Activated naive CD8-positive, alpha-beta T cell treated with anti-CD3 and anti-CD28 coated beads, Interleukin-2, amount 50 U/mL, for 16 hours (primary cell): ENCODE results near the gene CPTP.

Source experiments
- DNase-seq: peaks from one replicate; pipeline ENCODE4 v3.0.0-alpha.2; 2020; ENCODE audit warnings: low read depth, low spot score

Gene CPTP

DNA sequence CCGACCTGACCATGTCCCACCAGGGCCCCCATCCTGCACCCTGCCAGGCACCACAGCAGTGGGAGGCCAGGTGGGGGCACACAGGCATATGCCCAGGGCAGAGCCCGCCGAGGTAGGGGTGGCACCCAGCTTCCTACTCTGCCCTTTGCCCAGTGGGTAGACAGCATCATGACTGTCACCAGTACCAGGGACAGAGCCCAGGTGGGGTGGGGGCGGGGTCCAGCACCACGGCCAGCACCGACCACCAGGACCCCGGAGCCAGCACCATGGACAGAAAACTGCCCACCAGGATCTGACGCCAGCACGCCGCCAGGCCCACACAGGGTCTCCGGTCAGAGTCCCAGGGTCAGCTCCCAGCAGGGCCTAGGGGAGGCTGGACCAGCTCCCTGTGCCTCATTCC lies 10.2 kb downstream of the CPTP start:
- DNase-seq: no peak

DNA sequence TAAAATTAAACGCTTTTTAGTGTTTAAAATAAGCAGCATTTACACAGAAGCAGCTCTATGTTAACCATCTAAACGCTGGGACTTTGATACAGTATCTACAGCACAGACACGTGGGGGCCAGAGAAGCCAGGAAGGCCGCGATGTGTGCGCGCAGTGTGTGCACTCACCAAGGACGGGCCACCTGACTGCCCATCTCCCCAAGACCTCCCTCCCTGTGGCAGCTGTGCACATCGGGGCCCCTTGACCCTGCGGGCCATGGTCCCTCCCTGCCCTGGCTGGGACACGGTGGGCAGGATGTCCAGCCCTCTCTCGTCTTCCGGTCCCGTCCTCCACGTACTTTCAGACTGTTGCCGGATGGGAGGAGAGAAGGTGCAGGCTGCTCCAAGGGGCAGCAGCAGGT lies 10.7 kb downstream of the CPTP start:
- DNase-seq: no peak

DNA sequence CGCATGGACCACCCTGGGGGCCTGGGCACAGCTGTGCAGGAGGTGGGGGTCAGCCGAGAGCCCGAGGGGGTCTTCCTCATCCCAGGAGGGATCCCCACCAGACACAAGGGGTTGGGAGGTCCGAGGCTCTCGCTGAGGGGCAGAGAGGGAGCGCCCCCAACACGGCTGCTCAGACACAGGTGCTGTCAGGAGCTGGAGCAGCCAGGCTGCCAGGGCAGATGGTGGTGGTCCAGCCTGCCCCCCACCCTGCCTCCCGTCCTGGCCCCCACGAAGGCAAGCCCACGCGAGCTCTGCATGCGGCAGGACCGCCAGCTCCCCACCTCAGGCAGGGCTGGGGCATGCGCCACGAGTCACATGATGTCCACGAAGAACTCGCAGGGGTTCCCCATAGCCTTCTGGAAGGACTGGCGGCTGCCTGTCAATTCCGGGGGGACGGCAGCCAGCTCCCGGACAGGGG lies 11.2 kb downstream of the CPTP start:
- no peak for DNase-seq

DNA sequence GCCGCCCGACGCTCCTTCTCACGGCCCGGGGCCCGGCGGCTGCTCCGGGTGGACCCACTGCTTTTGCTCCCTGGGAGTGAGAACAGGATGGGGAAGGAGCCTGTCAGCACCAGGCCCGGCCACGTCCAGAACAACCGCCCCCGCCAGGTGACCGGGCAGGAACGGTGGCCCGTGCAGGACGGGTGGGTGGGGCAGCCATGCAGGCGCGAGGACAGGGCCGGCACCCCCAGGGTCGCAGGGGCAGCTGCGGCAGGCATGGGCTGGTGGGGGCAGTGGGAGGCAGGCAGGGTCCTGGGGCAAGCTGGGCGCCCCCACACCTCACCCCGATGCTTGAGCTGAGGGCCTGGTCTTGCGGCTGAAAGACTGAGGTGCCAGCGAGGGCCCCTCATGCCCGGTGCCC lies 11.8 kb downstream of the CPTP start:
- no peak for DNase-seq

DNA sequence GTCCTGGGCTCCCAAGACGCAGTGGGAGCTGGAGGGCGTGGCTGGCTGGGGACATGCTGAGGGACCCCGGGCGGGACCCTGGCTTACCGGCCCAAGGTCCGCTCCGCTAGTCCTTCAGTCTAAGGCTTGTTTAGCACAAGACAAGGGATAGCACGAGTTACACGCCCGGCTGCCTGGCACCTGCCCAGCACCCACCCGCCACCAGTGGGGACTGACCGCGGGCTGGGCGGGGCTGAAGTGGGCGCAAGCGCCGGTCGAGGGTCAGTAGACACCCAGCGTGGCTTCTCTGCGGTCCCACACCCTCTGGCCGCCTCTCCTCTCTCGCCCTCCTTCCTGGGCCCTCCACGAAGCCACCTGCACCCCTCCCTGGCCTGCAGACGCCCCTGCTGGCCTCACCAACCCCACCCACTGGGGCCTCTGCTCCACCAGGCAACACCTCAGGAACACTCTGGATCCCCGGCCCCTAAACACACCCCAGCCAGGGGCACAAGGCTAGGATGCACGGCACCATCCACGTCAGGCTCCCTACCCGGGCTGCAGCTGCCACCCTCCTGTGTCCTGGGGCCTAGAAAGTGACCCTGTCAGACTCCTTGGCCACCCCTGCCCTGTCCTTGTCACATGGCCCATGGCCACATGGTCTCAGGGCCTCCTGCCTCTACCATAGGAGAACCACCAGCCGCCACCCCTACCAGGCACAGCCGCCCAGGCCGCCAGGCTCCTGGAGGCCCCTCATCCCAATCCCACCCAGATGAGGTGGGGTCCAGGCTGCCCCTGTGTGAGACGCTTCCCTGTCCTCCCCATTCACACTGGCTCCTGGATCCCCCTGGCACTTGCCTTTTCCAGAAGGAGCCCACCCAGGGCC lies 12.6 kb downstream of the CPTP start:
- no peak for DNase-seq

DNA sequence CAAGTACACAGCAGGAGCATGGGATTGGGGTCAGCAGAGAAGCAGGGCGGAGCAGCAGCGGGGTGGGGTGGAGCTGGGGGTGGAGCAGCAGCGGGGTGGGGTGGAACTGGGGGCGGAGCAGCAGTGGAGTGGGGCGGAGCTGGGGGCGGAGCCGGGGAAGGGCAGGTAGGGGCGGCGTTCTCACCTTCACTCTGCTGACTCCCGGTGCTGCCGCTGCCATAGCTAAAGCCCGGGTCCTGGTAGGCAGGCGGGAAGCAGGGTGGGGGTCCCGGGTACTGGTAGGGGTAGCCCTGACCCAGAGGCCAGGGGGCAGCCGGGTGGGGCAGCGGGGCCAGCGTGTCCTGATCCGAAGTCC lies 13.2 kb downstream of the CPTP start:
- DNase-seq: no peak

DNA sequence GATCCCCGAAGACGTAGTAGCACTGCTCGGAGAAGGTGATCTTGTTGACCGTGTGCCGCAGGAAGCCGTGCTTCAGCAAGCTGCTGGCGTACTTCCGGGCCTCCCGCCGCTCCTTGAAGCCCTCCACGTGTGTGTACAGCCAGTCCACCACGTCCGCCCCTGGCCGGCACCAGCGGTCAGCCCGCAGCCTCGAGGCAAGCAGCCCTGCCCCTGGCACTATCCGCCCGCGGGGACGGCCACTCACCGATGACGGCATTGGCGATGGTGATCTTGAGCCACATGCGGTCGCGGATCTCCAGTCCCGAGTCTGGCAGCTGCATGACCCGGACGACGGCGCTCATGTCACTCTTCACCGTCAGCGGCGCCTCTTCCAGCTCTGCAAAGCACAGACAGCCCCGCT lies 13.7 kb downstream of the CPTP start:
- no peak for DNase-seq

DNA sequence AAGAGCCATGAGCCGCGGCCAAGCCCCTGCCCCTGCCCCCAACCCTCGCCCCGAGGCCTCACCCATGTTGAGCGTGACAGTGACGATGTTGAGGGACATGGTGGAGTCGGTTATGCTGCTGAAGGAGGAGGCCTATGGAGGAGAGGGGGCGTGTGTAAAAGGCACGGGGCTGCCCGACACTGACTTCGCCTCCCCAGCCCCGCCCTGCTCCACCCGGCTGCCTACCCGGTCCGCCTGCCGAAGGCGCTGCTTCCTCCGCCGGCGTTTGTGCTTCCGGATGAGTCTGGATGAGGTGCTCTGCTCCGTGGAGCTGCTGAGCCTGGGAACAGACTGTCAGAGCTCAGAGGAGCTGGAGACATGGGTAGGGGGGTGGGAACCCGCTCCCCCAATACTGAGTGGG lies 15.6 kb downstream of the CPTP start:
- DNase-seq: no peak

DNA sequence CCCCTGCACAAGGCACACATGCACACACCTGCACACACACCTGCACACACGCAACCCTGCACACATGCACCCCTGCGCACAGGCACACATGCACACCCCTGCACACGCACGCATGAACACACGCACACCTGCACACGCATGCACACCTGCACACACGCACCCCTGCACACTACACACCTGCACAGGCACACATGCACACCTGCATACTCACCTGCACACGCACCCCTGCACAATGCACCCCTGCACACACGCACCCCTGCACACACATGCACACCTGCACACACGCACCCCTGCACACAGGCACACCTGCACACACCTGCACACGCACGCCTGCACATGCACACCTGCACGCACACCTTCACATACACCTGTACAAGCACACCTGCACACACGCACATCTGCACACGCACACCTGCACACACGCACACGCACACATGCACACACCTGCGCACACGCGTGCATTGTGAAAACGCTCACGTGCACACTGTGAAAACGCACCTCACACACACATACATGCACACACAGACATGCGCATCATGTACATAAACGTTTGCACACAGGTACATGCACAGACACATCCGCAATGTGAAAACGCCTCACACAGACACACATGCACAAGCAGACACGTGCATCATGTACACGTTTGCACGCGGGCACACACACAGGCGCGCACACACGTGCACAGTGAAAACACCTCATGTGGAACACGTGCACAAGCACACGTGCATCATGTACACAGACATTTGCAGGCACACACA lies 16.4 kb downstream of the CPTP start:
- DNase-seq: no peak

DNA sequence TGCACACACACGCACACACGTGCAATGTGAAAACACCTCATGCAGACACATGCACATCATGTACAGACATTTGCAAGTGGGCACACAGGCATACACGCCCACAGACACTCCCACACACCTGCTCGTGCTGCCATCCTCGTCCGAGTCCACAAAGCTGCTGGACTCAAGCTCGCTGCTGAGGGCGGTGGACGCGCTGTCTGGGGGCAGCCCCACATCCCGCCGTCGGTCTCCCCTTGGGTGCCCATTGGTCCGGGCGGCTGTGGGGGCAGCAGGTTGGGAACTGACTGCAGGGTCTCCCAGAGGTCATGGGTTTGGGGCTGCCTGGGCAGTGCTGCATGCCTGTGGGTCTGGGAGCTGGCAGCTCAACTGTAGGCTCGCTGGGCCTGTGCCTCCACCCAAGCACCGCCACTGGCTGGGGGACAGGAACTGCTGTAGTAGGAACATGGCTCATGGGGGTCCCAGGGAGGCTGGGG lies 17.0 kb downstream of the CPTP start:
- DNase-seq: no peak

DNA sequence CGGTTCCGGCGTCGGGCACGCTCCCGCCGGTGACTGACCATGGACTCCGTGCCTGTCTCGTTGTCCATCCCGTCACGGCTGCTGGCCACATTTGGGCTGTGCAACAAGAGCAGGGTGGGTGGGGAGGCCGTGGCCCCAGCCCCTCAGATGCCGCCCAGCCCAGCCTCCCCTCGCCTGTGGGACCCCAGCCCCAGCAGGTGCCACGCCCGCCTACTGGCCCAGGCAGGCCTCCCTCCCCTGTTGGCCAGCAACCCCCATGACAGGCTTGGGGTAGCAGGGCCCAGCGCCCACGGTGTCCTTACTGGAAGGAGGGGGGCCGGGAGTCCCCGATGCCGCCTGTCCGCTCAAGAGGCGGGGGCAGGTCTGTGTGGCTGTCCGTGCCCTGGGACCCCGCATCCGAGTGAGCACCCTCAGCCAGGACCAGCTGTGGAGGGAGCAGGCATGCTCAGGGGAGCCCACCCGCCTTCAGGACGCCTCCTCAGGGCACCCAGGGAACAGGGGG lies 17.5 kb downstream of the CPTP start:
- DNase-seq: no peak

DNA sequence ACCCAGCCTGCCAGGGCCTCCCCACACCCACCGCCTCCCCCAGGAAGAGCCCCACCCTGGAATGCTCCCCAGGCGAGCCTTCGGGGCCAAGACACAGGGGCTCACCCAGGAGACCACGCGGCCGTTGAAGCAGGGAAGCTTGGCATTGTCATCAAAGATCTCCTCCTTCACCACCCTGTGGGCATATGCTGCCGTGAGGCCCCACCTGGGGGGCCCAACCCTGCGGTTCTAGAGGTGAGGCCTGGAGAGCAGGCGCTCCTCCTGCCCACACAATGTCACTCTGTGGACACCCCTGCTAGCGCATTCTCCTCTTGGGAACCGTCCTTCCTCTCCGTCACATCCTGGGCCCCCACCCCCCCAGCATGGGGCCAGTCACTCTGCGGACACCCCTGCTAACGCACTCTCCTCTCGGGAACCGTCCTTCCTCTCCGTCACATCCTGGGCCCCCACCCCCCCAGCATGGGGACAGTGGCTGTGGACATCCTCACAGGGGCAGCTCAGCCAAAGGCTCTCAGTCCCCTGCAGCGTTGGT lies 18.0 kb downstream of the CPTP start:
- DNase-seq: no peak

DNA sequence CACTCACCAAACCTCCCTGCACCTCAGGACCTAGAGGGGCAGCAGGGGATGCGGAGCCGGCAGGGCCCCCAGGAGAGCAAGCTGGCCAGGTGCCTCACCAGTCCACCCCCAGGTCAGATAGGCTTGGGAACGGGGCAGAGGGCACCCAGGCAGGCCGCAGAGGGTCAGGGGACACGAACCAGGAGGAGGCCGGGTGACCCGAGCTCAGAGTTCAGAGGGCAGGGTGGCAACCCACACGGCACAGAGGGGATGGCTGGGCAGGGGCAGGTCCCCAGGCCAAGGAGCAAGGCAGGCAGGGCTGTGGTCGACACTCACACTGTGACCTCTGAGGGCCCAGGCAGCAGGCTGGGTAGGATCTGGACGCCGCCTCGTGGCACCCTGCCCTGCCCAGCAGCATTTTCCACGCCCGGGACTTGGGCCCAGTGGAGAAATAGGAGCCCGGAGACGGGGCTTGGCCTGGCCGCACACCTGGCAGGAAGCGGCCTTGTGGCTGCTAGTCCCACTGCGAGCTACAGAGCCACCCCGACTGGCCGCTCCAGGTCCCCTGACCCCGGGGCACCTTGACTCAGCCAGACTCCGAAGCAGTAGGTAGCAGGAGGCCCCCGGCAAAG lies 19.3 kb downstream of the CPTP start:
- no peak for DNase-seq

DNA sequence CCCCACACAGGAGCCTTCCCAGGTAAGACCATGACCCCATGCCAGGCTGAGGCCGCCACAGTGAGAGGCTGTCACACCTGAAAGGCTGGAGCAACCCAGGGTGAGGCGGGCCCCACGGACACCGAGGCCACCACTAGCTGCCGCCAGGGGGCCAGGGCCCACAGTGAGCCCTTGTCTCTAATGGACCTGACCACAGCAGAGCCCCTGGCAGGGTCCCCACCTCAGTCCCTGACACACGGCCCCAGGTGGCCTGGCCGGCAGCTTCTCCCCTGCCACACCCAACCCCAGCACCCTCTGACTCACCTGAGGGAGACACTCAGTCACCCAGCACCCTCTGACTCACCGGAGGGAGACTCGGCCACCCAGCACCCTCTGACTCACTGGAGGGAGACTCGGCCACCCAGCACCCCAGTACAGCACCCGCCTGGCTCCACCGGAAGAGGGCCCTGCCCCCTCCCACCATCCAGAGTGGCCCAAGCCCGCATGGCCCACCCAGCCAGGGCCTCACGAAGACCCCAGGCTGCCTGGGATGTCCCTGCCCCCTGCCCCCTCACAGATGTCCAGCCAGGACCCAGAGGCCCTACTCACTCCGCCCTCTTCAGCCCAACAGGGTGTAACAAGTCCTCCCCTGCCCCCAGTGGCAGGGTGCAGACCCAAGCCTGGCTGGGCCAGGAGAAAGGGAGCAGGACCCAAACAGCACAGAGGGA lies 20.2 kb downstream of the CPTP start:
- no peak for DNase-seq

DNA sequence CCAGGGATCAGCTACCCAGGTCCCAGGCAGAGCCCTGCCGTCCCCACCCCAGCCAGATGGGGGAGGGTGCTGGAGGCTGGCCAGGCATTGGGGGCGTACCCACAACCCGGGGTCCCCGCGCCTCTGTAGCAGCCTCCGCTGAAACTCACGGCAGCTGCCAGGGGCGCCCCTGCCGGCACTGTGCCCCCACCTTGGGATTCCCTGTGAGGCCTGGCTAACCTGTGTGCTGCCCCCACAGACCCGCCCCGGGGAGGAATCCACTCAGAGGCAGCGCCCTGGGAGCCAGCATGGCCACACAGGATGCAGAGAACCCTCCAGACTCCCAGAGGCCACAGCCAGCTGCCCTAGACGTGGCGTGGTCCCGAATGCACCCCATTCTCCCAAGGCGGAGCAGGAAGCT lies 20.8 kb downstream of the CPTP start:
- no peak for DNase-seq

DNA sequence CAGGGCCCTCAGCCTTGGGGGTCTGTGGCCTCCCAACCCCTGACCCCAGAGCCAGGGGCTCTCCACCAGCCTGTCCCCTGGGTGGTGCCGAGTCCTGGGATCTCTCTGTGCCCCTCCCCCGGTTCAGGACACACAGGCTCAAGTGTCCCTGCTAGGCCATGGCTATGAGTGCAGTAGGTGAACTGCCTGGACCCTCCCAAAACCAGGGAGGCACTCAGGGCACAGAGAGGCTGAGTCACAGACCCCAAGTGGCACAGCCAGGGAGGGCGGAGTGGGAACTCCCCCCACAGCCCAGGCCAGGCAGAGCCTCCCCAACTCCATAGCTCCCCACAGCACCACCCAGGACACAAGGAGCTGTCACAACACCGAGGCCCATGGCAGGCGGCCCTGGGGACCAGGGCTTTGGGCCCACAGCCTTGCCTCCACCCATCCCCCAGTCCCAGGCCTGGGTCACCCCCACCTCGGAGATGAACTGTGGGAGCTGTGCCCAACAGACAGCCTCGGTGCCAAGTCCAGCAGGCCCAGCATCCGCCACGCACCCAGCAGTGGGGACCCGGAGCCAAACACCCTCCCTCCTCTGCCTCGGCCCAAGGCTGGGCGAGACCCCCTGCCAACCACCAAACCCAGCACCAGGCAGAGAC lies 21.4 kb downstream of the CPTP start:
- no peak for DNase-seq

DNA sequence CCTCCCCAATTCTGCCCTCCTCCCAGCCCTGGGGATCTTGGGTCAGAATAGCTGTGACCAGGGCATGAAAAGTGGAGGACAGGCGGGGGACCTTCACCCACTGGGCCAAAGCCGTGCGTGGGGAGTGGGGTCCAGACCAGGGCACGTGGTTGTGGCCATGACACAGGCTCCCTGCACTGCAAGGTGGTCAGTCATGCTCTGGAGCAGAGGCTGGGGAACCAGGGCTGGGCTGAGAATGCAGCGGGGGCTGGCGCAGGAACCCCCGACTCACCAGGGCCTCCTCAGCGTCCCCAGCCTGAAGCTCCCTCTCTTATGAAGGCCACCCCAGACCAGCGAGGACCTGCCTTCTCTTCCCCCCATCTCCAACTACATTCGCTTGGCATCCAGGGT lies 21.9 kb downstream of the CPTP start:
- DNase-seq: no peak

DNA sequence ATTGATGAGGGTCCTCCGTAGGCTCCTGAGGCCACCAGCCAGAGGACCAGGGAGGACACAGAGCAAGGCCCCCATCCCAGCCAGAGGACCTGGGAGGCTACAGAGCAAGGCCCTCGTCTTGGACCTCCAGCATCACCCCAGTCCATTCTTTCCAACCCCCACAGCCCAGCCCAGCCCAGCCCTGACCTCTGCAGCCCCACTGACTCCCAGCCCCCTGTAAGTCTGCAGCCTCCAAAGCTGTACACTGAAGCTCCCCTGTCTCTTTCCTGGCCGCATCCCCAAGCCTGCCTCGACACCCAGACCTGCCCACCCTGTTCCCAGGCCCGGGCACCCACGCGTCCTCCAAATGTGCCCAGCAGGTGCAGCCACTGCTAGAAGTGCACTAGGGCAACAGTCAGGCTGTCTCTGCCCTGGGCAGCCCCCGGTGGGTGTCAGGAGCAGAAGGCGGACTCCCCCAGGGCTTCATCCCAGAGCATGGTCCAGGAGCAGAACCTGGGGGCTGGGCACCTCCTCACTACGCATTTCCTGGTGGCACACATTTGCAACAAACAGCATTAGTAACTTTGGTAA lies 22.5 kb downstream of the CPTP start:
- DNase-seq: no peak

DNA sequence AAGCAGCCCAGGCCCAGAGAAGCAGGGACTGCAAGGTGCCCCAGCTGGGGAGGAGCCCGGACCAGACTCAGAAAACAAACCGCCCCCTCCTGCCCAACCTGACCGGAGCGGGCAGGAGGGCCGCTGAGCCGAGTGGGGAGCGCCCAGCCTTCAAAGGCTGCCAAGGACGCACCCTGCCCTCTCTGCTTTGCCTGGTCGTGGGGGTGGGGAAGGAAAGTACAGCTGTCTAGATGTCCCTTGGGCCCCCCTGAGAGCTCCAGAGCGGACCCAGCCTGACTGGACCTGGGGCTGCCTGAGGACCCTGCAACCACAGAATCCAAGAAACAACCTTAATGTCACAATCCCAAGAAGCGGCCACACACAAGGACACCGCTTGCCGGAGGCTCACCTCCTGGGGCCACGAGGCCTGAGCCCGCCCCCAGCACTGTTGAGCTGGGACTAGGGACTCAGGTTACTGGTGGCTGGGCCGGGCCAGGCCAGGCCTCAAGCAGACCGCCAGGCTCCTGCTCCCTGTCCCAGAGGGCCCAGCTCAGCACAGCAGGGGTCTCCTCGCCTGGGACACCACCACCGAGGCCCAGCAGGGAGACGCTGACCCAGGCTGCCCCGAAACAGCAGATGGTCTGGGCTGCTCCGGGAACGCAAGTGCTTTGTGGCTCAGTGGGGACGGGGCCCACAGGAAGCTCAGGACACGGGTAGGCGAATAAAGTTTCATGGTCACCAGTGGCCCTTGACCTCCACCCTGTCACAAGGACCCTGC lies 23.2 kb downstream of the CPTP start:
- no peak for DNase-seq
